Endothelial cell of umbilical vein (primary cell): ENCODE measurements around the gene ITIH4. TPM values are rescaled to one million over a fixed set of nuclear protein-coding genes. Genes with fewer than 3 reads are reported as not detected.

ENCODE experiments used
- BruUV-seq: library from RNA; stranded (reverse); fragments of 400-500 nt; replicated peaks from 2 replicates; lab custom pipeline; 2021; lab: Mats Ljungman, UMichigan
- CTCF ChIA-PET: fragments of 300-600, 350-600 bp; sonication (Branson Sonifier 250); formaldehyde crosslinking; loops from one replicate; lab custom pipeline; 2021; ENCODE audit warnings: antibody characterized with exemption, inconsistent platforms; lab: Charles Lee
- POLR2A ChIA-PET: fragments of 300-600, 350-600 bp; sonication (Branson Sonifier 250); formaldehyde crosslinking; loops from one replicate; lab custom pipeline; 2021; ENCODE audit warnings: antibody characterized with exemption, inconsistent platforms; lab: Charles Lee
- DNase-seq: peaks from one replicate; pipeline ENCODE4 v3.0.0-alpha.2; 2011; ENCODE audit warnings: low read depth, low spot score
- FAIRE-seq: peaks from 2 replicates; lab custom pipeline; 2011; peaks lifted over from hg19 to GRCh38; lab: Jason Lieb, UNC
- H2AFZ ChIP-seq: 2 replicates; pipeline ENCODE4 v1.6.0; 2012; ENCODE audit warnings: low read depth, low read length, control low read depth, inconsistent platforms
- H3K27ac ChIP-seq: 2 replicates; pipeline ENCODE4 v1.5.1; 2011; ENCODE audit warnings: low read depth, mild to moderate bottlenecking, control low read depth, low read length, moderate library complexity; ENCODE audit not compliant: insufficient read depth
- H3K27me3 ChIP-seq, 2 experiments: 2 replicates each; pipeline versions ENCODE4 v1.6.0 to v1.6.1; 2011; ENCODE audit warnings: low read length in 2 of 2, mixed read lengths in 1 of 2; ENCODE audit not compliant: control insufficient read depth in 2 of 2, insufficient read depth in 2 of 2
- H3K36me3 ChIP-seq, 2 experiments: 2 replicates in 1 of 2; 3 replicates in 1 of 2; pipeline ENCODE4 v1.5.1; 2011; ENCODE audit warnings: low read length in 2 of 2, mild to moderate bottlenecking in 1 of 2, moderate library complexity in 1 of 2; ENCODE audit not compliant: control insufficient read depth in 2 of 2, insufficient read depth in 2 of 2; ENCODE audit errors: extremely low read depth in 1 of 2
- H3K4me1 ChIP-seq: 3 replicates; pipeline ENCODE4 v1.5.1; 2011; ENCODE audit warnings: mild to moderate bottlenecking, low read length; ENCODE audit not compliant: control insufficient read depth, insufficient read depth; ENCODE audit errors: extremely low read depth
- H3K4me2 ChIP-seq: 2 replicates; pipeline ENCODE4 v1.6.1; 2011; ENCODE audit warnings: low read length, control low read depth, mixed read lengths; ENCODE audit not compliant: insufficient read depth
- H3K4me3 ChIP-seq, 3 experiments: fragments of 200-600 bp in 1 of 3; sonication (generic), shearing (Covaris generic) in 1 of 3; replicated peaks in 1 of 3; 2 replicates each; pipeline ENCODE4 v1.5.1; 2011 to 2016; ENCODE audit warnings: control low read depth in 3 of 3, low read length in 3 of 3, mild to moderate bottlenecking in 2 of 3, inconsistent platforms in 1 of 3, low read depth in 1 of 3, moderate library complexity in 1 of 3; ENCODE audit not compliant: insufficient read depth in 1 of 3
- H3K79me2 ChIP-seq: 2 replicates; pipeline ENCODE4 v1.6.0; 2012; ENCODE audit warnings: low read length, inconsistent platforms; ENCODE audit not compliant: control insufficient read depth, insufficient read depth
- H3K9ac ChIP-seq: replicated peaks from 2 replicates; pipeline ENCODE3; 2011; ENCODE audit warnings: low read length, control low read depth; ENCODE audit not compliant: insufficient read depth; ENCODE audit errors: extremely low read depth
- H3K9me1 ChIP-seq: replicated peaks from 3 replicates; pipeline ENCODE4 v1.6.0; 2011; ENCODE audit warnings: mild to moderate bottlenecking, low read length; ENCODE audit not compliant: control insufficient read depth, insufficient read depth; ENCODE audit errors: extremely low read depth
- H3K9me3 ChIP-seq: replicated peaks from 2 replicates; pipeline ENCODE4 v1.5.1; 2012; ENCODE audit warnings: low read length, inconsistent platforms; ENCODE audit not compliant: control insufficient read depth, insufficient read depth
- H4K20me1 ChIP-seq: replicated peaks from 2 replicates; pipeline ENCODE3; 2011; ENCODE audit warnings: mild to moderate bottlenecking, low read length; ENCODE audit not compliant: control insufficient read depth, insufficient read depth; ENCODE audit errors: extremely low read depth
- EZH2 ChIP-seq: IDR thresholded peaks from 2 replicates; pipeline ENCODE4 v1.6.1; 2012; ENCODE audit warnings: borderline replicate concordance, low read depth, mild to moderate bottlenecking, moderate library complexity, low read length, inconsistent platforms; ENCODE audit not compliant: severe bottlenecking
- FOS ChIP-seq: IDR thresholded peaks from 2 replicates; pipeline ENCODE4 v1.6.1; 2011; ENCODE audit warnings: mild to moderate bottlenecking, low read length, moderate library complexity, borderline replicate concordance; ENCODE audit not compliant: insufficient read depth
- GATA2 ChIP-seq: IDR thresholded peaks from 2 replicates; pipeline ENCODE4 v1.7.0; 2011; ENCODE audit warnings: low read depth, mild to moderate bottlenecking, moderate library complexity, mixed read lengths, low read length; ENCODE audit not compliant: insufficient read length, insufficient read depth
- JUN ChIP-seq: IDR thresholded peaks from 2 replicates; pipeline ENCODE4 v1.6.1; 2011; ENCODE audit warnings: borderline replicate concordance, low read depth; ENCODE audit not compliant: insufficient read length, insufficient read depth
- MYC ChIP-seq: IDR thresholded peaks from one replicate; pipeline ENCODE4 v1.6.1; 2011; ENCODE audit warnings: mild to moderate bottlenecking, low read depth, low read length
- POLR2A ChIP-seq: IDR thresholded peaks from 2 replicates; pipeline ENCODE4 v1.6.1; 2012; ENCODE audit warnings: low read depth, mild to moderate bottlenecking, control low read depth, low read length
- POLR2AphosphoS5 ChIP-seq: IDR thresholded peaks from 2 replicates; pipeline ENCODE4 v1.6.1; 2012; ENCODE audit warnings: low read depth, mild to moderate bottlenecking, control low read depth, low read length, moderate library complexity; ENCODE audit not compliant: insufficient read depth
- dilution Hi-C: fragments of 300-500 bp; cut with MboI; formaldehyde crosslinking; loops from one replicate; pipeline ENCODE4 v1.15.0; 2019; ENCODE audit warnings: low sequenced_read_pairs; ENCODE audit not compliant: extremely low pct_ligation_motif_present
- intact Hi-C: fragments of 100-400 bp; cut with micrococcal nuclease; formaldehyde crosslinking; loops from one replicate; pipeline ENCODE4 v1.10.0; 2022
- polyA plus RNA-seq, 4 experiments: library from polyadenylated mRNA; depleted of rRNA in 3 of 4; stranded (reverse) in 3 of 4; unstranded in 1 of 4; fragments of >200 nt; gene quantifications; 2 replicates each; pipeline versions ENCODE4 v1.2.1 to v1.2.3, GENCODE V29; 2011 to 2012; ENCODE audit warnings: missing spikeins in 1 of 4
- total RNA-seq: library from RNA; stranded (reverse); gene quantifications from 2 replicates; pipeline ENCODE4 v1.2.3, GENCODE V29; 2021
- TF ChIP-seq, protein P1 (sequence below): IDR thresholded peaks from 2 replicates; pipeline ENCODE4 v1.6.1; 2011; ENCODE audit not compliant: insufficient read depth, insufficient read length
- TF ChIP-seq, protein P2 (sequence below), 2 donors: IDR thresholded peaks; 1 replicate in 1 of 2; 2 replicates in 1 of 2; pipeline ENCODE4 v1.5.1; 2011; ENCODE audit warnings: low read length in 2 of 2, mild to moderate bottlenecking in 2 of 2, moderate library complexity in 2 of 2, control low read depth in 1 of 2, inconsistent platforms in 1 of 2, low read depth in 1 of 2; ENCODE audit not compliant: insufficient read depth in 1 of 2; ENCODE audit errors: extremely low read depth in 1 of 2

ITIH4 gene
- total and polyA plus RNA-seq, 2 donors (not counting 3 experiments of a cell fraction or from before 2014, with no cell fraction given): 0.17 to 2.4 TPM

DNA sequence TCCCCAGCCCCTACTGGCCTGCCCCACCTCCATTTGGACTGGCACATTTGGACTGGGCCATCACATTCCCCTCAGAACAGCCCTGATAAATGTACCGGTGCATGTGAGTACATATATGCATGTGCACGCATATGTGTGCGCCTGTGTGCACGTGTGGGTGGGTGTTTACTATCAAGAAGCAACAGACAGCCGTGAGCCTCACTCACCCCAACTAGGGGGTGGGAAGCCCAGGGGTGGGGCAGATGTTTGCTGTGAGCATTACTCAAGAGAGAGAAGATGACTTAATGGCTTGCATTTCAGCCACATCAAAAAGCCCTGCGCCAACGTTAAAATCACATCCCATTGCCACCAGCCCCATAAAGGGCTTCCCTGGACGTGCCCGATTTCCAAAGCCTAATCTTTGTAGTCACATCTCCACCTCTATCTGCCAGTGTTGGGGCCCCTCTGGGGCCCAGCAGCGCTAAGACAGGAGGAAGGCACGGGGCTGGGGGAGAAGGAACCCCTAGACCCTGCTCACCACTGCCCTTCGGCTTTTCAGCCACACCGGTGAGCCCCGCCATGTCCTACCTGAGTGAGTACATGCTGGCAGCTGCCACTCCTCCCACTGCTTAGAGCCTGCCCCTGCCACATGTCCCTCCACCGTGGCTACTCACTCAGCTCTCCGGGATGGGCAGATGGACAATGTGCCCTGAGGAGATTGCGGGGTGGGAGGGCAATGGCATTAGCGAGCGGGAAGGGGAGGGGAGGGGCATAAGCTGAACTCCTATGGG is 25.0 kb downstream of the ITIH4 start:
- ChIA-PET POLR2A (no interaction called here), CTCF (interaction anchor here (0.7 to 1.2 kb wide), 2 partner anchors 13 to 15 kb away, joined by 3 read pairs; no protein-coding TSS in a partner anchor)
- Histone ChIP-seq H3K9me1 (no peaks in the 10 kb centered on the region), H3K9ac (no peak overlapping the region), H3K4me2 (no peak overlapping the region), H3K9me3 (no peaks in the 10 kb centered on the region), H3K27ac (no peak overlapping the region), H3K4me3 (no peak overlapping the region), H3K27me3 (no peaks in the 10 kb centered on the region), H2AFZ (no peak overlapping the region), H3K36me3 (no peaks in the 10 kb centered on the region), H3K79me2 (no peaks in the 10 kb centered on the region), H4K20me1 (no peaks in the 10 kb centered on the region), H3K4me1 (no peaks in the 10 kb centered on the region)
- FAIRE-seq: no peak
- TF ChIP-seq, protein P1, sequence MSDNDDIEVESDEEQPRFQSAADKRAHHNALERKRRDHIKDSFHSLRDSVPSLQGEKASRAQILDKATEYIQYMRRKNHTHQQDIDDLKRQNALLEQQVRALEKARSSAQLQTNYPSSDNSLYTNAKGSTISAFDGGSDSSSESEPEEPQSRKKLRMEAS: no peak
- dilution Hi-C loops: no loop called here
- no TSS peak for BruUV-seq
- no peak for DNase-seq
- intact Hi-C loops: no loop called here

DNA sequence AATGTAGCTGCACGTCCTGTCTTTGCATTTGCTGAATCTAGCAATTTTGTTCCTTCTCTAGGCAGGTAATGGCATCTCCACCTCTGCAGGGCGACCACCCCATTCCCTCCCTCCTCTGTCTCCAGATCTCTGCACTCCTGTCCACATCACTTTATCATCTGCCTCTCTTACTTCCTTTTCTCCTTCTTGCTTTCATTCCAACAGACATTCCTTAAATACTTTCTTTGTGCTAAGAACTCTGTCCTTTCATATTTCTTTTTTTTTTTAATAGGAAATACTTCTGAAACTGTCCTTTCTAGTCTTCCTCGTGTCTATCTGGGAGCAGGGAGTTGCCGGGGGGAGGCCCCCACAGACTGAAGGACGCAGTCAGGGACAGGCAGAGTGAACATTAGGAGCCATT is 28.6 kb downstream of the ITIH4 start:
- no peaks in the 10 kb centered on the region for H3K9me3 ChIP-seq
- TF ChIP-seq MYC: no peak
- no peak for TF ChIP-seq FOS
- TF ChIP-seq, protein P1: no peak
- no peak for TF ChIP-seq POLR2AphosphoS5
- no peak for TF ChIP-seq GATA2
- TF ChIP-seq JUN: no peak
- TF ChIP-seq, protein P2, sequence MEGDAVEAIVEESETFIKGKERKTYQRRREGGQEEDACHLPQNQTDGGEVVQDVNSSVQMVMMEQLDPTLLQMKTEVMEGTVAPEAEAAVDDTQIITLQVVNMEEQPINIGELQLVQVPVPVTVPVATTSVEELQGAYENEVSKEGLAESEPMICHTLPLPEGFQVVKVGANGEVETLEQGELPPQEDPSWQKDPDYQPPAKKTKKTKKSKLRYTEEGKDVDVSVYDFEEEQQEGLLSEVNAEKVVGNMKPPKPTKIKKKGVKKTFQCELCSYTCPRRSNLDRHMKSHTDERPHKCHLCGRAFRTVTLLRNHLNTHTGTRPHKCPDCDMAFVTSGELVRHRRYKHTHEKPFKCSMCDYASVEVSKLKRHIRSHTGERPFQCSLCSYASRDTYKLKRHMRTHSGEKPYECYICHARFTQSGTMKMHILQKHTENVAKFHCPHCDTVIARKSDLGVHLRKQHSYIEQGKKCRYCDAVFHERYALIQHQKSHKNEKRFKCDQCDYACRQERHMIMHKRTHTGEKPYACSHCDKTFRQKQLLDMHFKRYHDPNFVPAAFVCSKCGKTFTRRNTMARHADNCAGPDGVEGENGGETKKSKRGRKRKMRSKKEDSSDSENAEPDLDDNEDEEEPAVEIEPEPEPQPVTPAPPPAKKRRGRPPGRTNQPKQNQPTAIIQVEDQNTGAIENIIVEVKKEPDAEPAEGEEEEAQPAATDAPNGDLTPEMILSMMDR (IDR thresholded peaks at IDR 0.05; ENCODE audit: extremely low read depth in 1 of 2, insufficient read depth in 1 of 2, low read depth in 1 of 2, low read length in 2 of 2): no peak
- no peak for TF ChIP-seq POLR2A
- TF ChIP-seq EZH2: no peak
- ChIA-PET CTCF (interaction anchor here (1.1 kb wide), 1 partner anchor 9 kb away, joined by 5 read pairs; no protein-coding TSS in a partner anchor), POLR2A (no interaction called here)
- no peaks in the 10 kb centered on the region for H3K36me3 ChIP-seq
- H4K20me1 ChIP-seq: no peaks in the 10 kb centered on the region
- dilution Hi-C loops (no loop called here), intact Hi-C loops (no loop called here)
- no peak overlapping the region for H3K4me3 ChIP-seq
- FAIRE-seq (no peak), DNase-seq (no peak)
- no peaks in the 10 kb centered on the region for H3K4me1 ChIP-seq
- no TSS peak for BruUV-seq
- H3K9ac ChIP-seq: no peak overlapping the region
- no peak overlapping the region for H3K27ac ChIP-seq
- no peaks in the 10 kb centered on the region for H3K79me2 ChIP-seq
- no peaks in the 10 kb centered on the region for H3K27me3 ChIP-seq
- H2AFZ ChIP-seq: no peak overlapping the region
- H3K9me1 ChIP-seq: no peaks in the 10 kb centered on the region
- no peak overlapping the region for H3K4me2 ChIP-seq
